Ovary (tissue), 3 donors: ENCODE results near the gene COX6B2.

Experiments
- CTCF ChIP-seq, 3 donors: fragments of 450-650 bp in 2 of 3; fragments of 200-600 bp in 1 of 3; IDR thresholded peaks; one replicate each; pipeline versions ENCODE4 v1.5.1 to v1.8.0; 2016 to 2022; ENCODE audit warnings: antibody characterized with exemption in 3 of 3, mild to moderate bottlenecking in 1 of 3
- EP300 ChIP-seq: sonication (generic); formaldehyde crosslinking; IDR thresholded peaks from one replicate; pipeline ENCODE4 v1.6.1; 2017; ENCODE audit warnings: antibody characterized with exemption
- POLR2A ChIP-seq: fragments of 450-650 bp; IDR thresholded peaks from one replicate; pipeline ENCODE4 v1.6.1; 2017; ENCODE audit warnings: antibody characterized with exemption, mild to moderate bottlenecking, moderate library complexity
- donor health status: DM: no; HTN: no; CAD: no.

GRCh38 chr19:55391191-55391670 is 36.7 kb upstream of the COX6B2 start:
- no peak for TF ChIP-seq CTCF (IDR thresholded peaks at IDR 0.05)
- no peak for TF ChIP-seq EP300
- TF ChIP-seq POLR2A: no peak
